Measurements from ENCODE around the gene FOXN3.
"Not testable (repeated sequence)": the region's sequence is repeated elsewhere in the genome, so short reads cannot be mapped to it uniquely, and the experiment has no call there.

FOXN3 gene

GRCh38 chr14:89270439-89271227 lies 146.4 kb downstream of the FOXN3 start:
- no peak for DNase-seq

- no peak for DNase-seq
These were observed 147.6 kb downstream of the FOXN3 start for GRCh38 chr14:89269404-89269803.

DNA sequence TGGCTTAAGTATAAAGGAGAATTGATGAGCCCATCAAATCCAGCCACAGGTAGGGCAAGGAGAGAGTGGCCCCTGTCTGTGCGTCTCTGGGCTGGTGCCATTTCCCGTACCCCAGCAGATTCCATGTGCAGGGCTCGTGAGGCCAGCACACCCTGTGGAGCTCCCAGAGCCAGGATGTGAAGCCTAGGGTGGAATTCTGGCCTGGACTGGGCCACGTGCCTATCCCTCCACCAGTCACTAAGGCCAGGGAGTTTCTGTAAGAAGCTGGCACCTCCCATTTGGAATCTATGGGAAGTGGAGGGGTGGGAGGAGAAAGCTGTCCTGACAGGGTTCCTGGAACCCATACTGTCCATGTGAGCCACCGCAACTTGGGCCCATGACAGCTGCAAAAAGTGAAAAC lies 148.5 kb downstream of the FOXN3 start:
- no peak for DNase-seq

DNA sequence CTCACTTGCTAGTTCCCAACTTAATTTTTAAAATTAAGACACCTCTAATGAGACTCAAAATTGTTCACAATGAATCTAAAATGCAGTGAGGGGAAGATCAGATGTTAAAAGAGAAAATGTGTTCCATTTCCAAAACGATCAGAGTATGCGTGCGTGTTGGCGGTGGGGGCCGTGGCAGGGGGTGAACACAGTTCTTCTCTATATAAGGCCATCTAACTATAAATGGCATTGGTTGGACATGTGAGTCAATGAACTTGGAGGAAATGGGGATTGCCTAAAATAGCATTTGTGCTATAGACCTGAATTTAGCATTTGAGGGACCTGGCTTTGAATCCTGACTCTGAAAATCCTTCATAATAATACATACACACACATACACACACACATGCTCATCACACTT lies 149.4 kb downstream of the FOXN3 start:
- no peak for DNase-seq

GRCh38 chr14:89267163-89267562 lies 149.9 kb downstream of the FOXN3 start:
- DNase-seq, result no peak

- no peak for DNase-seq
These were observed 150.3 kb downstream of the FOXN3 start for GRCh38 chr14:89266754-89267153.

DNA sequence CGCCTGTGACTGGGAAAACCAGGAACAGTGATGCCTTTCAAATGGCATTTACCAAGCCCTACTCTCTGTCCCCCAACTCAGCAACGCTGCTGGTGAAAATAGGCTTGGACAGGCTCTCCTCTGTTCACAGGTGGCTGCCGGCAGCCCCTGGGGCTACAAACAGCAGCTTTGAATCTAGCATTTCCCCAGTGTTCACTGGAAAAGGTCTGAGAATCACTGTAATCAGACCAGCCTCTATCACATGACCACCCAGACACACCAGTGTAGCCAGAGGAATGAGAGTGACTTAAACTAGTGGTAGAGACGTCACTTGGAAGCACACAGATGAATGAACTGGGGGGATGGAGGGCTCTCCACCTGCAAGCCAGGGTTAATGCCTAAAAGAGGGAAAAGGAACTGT lies 151.8 kb downstream of the FOXN3 start:
- no peak for DNase-seq

- no peak for DNase-seq
These were observed 152.7 kb downstream of the FOXN3 start for GRCh38 chr14:89264196-89264800.

DNA sequence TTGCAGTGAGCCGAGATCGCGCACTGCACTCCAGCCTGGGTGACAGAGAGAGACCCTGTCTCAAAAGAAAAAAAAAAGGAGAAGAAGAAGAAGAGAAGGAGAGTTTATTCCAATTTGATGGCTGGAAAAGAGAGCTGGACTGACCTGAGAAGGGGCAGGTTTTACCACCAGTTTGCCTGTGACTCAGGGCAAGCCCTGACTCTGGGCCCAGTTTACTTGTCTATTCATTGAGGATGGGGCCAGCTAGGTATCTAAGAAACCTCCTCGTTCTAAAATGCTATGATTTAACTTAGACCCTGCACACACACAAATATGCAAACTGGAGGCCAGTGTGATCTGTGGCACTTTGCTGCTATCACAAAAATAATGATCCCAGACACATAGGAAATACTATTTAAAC lies 155.0 kb downstream of the FOXN3 start:
- no peak for DNase-seq

DNA sequence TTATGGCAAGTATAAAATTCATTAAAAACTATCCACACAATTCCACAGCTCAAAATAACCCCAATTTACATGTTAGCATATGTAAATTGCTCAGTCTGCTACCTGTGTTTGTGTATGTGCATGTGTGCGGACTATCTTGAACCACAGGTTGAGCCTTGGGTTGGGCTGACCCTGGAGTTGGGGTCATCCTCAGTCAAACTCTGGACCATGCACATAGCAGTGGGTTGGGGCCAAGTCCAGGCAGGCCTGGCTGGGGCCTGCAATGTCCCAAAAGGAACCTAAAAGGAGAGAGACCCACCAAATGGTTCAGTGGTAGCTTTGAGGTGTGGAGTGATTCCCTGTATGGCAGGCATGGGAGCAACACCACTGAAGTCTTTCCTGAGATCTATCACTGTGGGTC lies 156.1 kb downstream of the FOXN3 start:
- no peak for DNase-seq

GRCh38 chr14:89259951-89260609 lies 157.0 kb downstream of the FOXN3 start:
- DNase-seq, result no peak

- DNase-seq, result no peak
These were observed 158.2 kb downstream of the FOXN3 start for GRCh38 chr14:89258728-89259273.

DNA sequence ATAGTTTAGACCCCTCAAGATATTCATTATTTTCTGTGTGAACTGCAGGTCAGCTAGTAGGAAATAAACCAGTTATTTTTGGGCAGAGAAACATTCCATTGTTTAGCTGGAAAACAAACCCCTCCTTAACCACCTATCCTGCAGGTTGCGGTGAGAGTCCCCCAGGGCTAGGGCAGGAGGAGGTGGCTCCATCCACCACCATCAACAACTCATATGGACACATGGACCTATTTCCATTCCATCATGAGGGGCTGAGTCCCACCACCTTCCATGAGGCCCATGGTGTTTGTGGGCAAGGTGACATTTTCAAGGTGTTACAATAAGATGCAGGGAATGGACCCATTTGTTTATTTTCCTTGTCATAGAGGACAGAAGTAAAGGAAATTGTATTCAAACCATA lies 160.1 kb downstream of the FOXN3 start:
- no peak for DNase-seq

- peak in 1 of 3 experiments; percentile 72 for DNase-seq
These were observed 160.8 kb downstream of the FOXN3 start for GRCh38 chr14:89256283-89256682.

DNA sequence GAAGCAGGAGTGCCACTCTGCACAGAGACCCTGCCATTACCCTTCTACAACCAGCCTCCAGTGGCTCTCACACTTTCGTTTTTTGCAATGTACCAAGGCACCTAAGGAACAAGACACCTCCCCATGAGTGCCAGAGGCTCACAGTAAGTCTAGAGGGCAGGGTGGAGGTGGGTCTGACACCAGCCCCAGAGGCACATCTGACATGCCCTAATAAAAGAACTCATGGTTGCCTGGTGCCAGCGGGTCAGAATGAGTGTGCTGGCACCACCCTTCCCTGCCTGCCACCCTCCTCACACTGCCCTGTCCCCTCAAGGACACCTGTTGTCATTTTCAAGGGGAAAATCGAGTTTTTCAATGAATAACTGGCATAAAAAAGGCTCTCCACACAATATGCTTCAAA lies 161.2 kb downstream of the FOXN3 start:
- no peak for DNase-seq

DNA sequence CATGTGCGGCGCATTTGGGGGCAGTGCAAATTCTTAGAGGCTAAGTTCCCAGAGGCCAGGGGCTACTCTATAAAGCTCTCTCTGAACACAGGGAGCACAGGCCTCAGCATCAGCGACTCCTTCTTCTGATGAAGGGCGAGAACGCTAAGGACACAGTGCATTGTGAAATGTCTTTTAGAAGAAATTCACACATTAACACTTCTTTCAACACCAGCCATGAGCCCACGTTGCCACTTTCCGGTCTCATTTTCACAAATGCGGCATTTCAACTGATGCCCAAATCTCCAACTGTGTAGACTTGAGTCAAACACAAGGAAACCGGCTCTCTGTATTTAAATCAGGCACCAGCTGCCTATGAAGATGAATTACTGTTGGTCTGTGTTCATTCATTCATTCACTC lies 162.0 kb downstream of the FOXN3 start:
- DNase-seq, result no peak

- DNase-seq, result no peak
These were observed 162.7 kb downstream of the FOXN3 start for GRCh38 chr14:89254166-89254909.

GRCh38 chr14:89252887-89253532 lies 164.0 kb downstream of the FOXN3 start:
- peak in 2 of 3 experiments; percentile 13 to 35 for DNase-seq

- DNase-seq, result no peak
These were observed 166.0 kb downstream of the FOXN3 start for GRCh38 chr14:89251061-89251460.

DNA sequence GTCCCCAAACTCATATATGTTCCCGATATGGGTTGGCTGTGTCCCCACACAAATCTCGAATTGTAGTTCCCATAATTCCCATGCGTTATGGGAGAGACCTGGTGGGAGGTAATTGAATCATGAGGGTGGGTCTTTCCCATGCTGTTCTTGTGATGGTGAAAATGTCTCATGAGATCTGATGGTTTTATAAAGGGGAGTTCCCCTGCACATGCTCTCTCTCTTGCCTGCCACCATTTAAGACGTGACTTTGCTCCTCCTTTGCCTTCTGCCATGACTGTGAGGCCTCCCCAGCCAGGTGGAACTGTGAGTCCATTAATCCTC lies 166.4 kb downstream of the FOXN3 start:
- not testable (repeated sequence) for DNase-seq

GRCh38 chr14:89249972-89250654 lies 166.9 kb downstream of the FOXN3 start:
- DNase-seq, result no peak

- DNase-seq, result peak in 1 of 3 experiments; percentile 85
These were observed 167.9 kb downstream of the FOXN3 start for GRCh38 chr14:89249065-89249695.
